ENCODE measurements around the gene VPS13D.
"Not testable (repeated sequence)": the region's sequence is repeated elsewhere in the genome, so short reads cannot be mapped to it uniquely, and the experiment has no call there.

VPS13D gene

DNA sequence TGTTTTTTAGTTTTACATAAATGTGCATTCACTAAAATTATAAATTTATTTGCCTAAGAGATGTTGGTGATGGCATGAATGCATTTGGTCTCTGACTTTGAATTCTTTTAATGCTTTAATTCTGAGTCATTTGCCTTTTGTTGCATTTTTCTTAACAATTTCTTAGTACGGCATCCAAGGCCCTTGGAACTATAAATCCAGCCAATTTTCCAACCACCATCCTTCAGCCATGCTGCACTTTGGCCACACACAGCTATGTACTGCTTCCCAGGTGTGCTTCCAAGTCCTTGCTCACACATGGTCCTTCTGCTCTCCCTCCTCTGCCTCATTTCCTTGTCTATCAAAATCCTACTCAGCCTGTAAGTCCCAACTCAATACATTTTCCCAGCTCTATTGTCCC lies 227.1 kb downstream of the VPS13D start:
- no peak for DNase-seq

DNA sequence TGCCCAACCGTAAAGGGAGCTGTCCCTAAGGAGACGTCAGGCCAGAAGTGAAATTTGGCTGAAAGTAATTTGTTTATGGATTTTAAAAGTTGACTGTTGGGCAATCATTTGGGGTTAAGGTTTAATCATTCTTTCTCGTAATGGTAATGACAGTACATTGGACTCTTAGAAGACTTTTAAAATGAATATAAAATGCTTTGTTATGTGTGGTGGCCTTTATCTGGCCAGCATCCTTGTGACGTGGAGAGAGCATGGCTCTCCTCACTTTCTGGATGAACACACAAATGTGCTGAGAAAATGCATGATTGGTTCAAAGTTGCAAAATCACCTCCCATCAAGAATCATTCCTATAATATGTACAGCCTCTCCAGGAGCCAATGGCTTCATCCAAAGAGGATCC lies 227.9 kb downstream of the VPS13D start:
- no peak for DNase-seq

DNA sequence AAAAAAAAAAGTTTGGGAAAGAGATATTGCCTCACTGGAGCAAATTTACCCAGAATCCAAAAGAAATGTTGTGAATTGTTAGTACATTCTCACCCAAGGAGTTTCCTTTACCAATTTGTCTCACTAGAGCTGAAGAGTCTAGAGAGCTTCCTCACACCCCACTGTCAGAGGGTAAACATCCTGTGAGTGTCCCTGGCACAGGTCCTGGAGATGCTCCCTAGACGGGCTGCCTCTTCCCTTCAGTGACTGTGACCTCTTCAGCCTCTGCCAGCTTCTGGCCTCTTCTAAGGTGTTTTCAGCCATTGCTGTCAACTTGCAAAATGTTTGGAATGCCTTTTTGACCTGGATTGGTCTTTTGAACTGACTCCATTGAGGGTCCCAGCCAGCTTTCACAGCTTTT lies 228.7 kb downstream of the VPS13D start:
- DNase-seq: no peak

DNA sequence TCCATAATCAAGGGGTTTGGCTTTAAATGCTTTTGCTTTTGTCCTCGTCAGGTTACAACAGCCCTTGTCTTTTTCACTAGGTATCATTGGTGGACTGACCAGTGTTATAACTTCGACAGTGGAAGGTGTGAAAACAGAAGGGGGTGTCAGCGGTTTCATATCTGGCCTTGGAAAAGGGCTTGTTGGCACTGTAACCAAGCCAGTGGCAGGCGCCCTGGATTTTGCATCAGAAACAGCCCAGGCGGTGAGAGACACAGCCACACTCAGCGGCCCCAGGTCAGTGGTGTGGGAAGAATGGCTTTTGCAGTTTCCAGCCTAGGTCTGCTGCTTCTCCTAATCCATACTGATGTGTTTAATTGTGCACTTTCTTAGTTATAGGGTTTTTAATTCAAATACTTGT lies 230.3 kb downstream of the VPS13D start:
- no peak for DNase-seq

DNA sequence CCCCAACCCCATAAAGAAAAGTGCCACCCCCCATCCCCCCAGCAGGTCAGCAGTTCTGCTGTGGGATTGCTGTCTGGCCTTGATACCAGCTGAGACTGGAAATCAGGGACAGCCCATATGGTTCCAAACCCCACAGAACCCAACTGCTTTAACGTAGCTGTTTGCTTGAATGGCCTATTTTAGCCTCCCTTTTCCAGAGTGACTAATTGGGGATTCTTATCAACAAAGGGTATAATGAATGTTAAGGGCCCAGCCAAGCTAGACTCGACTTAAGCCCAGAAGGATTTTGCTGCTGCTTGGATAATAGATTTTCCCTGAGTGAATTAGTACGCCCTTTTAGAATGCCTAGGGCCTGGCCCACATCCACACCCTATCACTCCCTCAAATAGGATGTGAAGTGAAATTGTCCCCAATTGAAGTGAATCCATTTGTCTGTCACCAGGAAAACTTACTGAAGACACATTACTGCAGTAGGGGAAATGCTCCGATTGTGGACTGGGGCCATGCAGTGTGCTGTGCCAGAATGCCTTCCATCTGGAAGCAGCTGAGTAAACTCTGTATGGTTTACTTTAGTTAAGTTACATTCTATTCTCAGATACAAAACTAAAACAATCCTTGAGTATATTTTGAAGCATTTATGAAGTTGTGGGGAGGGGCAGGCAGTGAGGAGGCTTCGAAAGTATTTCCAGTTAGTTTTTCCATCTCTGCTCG lies 231.2 kb downstream of the VPS13D start:
- no peak for DNase-seq

DNA sequence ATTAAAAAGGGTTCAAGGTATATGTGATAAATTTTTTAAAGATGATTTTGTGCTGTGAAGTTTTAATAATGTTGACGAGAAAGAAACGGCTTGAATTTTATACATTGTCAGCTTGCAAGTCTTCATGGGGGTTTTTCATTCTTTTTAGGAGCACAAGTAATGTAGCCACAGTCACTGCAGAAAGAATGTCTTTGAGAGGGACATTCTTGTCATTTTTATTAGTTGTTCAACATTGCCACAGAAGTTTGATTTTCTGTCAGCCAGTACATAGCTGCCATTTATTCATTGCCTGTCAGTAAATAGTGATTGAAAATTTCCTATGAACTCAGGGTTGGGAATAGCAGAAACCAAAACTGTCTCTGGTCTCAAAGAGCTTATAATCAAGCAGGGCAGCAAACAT lies 231.9 kb downstream of the VPS13D start:
- DNase-seq: no peak

DNA sequence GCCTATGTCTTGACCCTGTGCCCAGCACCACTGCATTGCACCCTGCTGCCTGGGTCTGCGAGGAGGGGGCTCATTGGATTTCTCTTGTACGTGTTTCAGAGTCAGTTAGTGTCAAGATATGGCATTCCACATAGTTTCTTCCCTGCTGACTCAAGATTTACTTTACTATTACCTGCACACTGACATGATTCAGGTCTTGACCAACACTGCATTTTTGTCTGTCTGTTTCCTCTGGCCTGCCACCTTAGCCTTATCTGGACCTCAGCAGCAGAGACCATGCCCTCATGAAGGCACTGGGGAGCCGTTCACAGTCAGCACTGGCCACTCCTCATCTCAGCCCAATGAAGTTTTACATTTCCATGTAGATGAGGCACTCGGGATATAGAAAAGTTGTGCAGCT lies 232.8 kb downstream of the VPS13D start:
- no peak for DNase-seq

DNA sequence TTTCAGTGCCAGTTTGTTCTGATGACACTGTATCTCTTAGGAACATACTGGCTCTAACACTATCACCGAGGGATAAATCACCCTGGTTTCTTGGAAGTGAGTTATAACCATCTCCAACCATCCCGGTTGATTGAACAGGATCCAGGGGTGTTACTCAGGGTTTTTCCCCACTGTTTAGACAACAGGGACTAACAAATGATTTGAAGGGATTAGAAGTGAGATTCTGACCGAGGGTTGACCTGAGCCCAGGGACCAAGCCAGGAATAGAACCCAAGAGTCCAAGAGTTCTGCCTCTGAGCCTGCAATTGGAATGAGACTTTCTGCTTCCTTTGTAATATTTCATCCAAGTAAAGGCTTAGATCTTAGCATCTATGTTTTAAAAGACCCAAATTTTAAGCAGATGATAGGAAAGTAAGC lies 234.2 kb downstream of the VPS13D start:
- no peak for DNase-seq

DNA sequence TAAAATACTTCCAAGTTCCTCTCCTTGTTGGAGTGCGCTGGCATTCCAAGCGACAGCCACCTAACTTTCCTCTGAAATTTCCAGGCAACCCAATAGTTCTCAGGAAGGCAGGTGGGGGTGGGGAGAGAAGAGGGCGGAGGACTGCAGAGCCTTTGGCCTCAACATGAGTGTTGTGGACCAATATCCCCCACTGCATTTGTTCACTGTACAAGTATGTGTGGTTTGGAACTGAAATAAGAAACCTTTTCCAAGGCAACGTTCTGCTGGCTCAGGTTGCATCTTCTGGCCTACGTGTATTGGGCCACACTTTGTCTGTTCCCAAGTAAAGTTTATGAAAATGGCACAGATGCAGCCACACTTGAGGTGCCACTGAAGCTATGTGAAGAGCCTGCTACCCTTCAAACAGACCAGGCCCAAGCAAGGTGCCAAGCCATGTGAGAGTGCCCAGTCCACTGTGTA lies 234.8 kb downstream of the VPS13D start:
- no peak for DNase-seq

DNA sequence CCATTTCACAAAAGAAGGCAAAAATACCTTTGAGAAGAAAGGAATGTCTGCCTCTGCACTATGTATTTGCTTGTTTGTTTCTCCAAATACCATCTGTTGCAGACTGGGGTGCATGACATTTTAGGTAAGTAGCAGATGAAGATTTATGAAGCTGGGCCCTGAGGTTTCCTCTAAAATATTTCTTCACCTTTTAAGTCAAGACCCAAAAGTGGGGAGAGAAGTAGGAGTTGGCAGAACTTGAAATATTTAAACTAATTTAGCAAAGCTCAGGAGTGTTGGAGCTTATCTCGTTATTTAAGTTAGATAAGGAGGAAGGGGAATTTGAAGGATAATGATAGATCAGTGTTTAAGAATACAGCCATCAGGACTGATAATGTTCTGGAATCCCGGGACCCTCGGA lies 235.3 kb downstream of the VPS13D start:
- no peak for DNase-seq

DNA sequence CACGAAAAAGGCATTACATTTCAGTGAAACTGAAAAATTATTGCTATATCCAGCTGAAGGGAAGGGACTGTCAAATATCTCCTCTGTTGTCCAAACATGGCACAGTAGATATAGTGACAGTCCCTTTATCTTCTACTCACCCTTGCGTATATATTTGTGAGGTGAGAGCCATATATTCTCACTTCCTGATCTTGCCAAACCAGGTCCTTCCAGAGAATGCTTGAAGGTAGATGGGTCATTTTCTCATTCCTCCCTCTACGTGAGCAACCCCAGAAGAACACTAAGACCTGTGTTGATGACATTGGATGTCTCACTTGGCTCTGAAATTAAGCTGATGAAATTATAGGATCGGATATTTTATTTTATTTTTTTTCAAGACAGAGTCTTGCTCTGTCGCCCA lies 237.0 kb downstream of the VPS13D start:
- no peak for DNase-seq

DNA sequence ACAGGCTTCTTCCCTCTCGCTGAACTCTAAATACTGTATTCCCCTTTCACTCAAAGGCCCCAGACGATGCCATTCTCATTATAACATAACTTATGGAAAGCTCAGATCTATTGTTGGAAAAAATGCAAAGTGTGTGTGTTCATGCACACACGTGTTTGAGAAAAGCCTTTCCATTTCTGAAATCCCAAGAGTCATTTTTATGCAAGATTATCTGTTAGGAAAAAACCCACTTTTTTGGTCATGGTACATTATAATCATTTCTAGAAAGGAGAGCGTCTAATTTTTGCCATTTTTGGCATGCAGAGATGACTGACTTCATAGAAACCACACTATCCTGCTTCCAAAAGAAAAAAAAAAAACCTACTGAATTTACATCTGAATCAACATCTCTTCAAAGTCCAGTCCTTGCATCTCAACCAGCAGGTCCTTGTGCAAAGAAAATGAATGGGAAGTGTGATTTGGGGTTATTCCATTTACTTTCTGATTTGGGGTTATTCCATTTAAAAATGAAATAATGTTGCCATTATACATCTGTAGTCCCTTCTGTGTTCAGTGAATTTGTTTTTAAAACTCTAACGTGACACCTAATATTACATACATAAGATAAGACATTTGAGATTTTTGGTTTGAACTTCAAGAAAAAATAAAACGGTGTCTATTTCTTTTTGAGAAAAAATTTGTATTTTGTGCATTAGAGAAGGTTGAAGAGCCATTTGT lies 237.9 kb downstream of the VPS13D start:
- no peak for DNase-seq

DNA sequence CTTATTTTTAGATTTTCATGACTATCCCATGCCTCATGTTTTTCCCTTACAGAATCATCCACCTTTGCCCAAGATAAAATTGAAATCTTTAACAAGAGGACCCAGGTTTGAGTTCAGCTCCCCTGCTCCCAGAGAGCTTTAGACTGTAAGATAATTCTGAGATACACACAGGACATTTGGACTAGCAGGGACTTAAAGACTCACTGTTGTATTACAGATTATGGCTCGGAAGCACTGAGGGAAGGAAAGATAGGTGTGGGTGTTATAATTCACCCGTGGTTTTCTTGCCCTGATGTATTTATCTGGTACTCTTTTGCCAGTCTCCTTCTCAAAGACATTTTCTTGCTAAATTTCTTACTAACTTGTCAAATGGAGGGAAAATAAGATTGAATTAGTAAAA lies 238.5 kb downstream of the VPS13D start:
- DNase-seq: no peak

DNA sequence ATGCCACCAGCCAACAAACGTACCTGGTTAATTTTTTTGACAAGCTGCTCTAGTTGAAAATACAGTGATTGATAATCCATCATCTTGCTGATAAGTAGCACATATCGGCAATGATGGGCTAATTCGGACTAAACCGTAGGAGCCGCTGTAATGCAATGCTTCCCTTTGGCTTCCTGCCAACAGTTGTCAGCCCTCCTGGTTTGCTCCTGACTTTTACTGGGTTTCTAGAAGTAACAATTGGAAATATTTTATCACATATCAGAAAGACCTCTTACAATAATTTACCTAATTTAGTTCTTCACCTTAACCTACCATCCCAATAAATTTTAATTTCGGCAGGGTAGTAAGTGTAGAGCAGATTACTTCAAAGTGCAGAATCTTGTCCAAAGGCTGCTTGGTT lies 239.7 kb downstream of the VPS13D start:
- no peak for DNase-seq

DNA sequence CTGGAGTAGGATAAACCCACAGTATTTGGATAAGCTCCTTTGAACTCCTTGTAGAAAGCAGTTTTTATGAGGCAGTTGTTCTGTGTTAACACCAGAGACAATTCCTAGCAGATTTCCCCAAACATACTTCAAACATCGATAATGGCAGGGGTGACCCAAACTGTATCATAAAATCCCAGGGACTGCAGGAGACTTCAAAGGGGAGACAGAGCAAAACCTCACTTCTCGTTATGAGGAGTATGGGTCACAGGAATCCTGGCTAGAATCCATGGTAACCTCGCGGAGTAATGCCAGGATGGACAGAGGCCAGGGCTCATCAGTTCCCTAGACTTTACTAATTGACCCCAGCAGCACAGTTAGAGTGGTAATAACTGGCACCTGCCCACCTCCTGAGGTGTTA lies 240.2 kb downstream of the VPS13D start:
- DNase-seq: no peak

DNA sequence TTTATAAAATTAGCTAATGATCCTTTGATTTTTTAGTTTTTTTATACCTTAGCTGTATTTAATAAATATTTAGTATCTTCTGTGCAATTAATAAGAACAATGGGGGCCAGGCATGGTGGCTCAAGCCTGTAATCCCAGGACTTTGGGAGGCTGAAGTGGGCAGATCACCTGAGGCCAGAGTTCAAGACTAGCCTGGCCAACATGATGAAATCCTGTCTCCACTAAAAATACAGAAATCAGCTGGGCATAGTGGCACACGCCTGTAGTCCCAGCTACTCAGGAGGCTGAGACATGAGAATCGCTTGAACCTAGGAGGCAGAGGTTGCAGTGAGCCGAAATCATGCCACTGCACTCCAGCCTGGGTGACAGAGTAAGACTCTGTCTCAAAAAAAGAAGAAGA lies 241.1 kb downstream of the VPS13D start:
- not testable (repeated sequence) for DNase-seq

DNA sequence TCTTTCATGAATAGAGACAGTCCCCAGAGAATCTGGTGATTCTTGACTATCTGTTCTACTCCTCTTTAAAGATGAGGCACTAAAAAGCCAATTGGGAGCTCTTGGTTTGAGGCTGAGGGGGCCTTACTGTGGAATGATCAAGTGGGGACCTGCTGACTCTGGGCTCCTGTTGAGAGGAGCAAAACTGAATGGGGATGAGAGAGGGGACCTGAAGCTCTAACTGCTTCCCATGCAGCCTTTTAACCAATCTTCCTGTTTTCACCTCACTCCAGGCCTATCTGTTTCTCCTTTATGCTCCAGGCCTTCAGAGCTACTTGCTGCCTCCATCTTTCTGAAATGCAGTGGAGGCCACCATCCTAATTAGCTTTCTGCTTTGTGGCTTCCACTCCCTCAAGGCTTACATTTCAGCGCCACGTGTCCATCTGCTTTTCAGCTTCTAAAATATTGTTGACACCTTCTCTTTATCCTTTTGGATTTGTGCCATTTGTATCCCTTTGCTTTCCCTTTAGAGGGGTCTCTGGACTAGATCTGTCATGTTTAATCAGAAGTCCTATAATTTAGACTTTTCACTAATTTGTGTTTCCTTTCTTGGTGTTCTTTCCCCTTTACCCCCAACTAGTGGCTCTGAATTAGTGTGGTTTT lies 242.4 kb downstream of the VPS13D start:
- no peak for DNase-seq

DNA sequence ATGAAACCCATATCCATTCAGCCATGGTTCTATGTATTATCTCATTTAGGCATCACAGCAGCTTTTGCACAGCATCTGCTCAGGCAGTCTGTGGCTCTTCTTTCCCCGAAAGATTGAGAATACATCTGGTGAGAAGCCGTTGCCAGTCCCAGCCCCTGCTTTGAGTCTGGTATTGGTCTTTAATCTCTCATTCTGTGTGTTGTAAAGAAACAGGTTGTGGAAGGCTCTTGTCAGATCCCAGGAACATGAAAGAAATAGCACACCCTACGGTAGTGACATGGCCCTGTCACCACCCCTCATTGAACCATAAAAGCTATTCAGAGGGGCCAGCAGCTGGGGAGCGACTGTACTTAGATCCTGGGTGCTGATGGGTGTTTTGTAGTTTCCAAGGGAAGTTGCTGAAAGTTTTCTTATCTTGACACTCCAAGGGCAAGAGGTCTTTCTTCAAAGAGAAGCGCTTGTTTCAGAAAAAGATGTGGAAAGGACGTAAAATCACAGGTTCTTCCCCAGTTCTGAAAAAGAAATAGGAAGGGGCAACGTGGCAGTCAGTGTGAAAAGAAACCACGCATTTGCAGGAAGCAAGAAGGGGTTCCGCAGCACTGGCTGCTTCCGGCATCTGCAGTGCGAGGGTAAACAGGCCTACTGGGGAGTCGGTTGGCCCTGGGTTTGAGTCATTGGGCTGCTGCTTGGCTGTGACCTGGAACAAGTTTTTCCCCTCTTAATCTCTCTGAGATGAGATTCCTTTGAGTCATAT lies 243.1 kb downstream of the VPS13D start:
- DNase-seq: peak; percentile 27 to 50 (median 32)

DNA sequence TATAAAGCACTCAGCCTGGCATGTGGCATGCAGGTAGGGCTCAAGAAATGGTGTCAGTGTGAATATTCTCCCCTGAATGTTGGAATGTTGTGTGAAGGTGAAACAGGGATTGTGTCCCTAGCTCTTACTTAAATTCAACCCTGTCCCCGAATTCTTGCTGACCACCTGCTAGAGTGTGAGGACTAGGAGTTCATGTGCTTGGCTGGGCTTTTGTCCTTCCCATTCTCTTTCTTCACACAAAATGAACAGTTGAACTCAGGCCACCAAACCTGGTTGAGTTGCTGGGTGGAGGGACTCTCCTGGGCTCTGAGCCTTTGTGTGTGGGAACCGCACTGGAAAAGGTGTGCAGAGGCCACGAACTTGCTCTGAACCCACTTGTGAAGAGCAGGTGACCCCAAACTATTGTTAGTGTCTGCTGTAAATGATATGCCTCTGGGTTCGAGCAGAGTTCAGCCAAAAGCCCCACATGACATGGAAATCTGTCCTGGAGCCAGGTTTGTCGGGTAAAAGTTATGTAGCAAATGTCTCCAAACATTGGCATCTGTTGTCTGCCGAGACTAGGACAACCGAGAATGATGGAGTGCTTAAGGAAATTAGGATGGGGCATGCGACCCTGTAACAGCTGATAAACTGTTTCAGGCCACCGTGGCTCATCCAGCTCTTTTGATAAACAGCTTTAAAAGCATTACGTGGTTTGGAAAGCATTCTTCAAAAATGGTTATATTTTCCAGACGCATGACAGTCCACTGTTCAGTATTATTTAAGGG lies 243.9 kb downstream of the VPS13D start:
- DNase-seq: no peak

DNA sequence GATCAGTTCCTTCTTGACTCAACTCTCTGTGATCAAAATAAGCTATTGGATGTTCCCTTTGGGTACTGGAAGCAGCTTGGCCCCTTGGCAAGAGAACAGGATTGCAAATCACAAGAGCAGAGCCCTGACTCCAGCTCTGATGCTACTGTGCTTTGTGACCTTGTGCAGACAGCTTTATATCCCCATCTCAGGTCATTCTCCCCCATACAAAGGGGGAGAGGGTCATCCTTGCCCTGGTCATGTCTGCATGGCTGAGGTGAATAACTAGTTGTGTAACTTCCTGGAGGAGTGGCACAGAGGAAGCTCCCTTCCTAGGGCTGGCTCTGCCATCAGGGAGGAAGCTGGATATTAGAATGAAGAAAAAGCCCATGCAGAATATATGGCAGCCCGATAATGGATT lies 245.3 kb downstream of the VPS13D start:
- no peak for DNase-seq

DNA sequence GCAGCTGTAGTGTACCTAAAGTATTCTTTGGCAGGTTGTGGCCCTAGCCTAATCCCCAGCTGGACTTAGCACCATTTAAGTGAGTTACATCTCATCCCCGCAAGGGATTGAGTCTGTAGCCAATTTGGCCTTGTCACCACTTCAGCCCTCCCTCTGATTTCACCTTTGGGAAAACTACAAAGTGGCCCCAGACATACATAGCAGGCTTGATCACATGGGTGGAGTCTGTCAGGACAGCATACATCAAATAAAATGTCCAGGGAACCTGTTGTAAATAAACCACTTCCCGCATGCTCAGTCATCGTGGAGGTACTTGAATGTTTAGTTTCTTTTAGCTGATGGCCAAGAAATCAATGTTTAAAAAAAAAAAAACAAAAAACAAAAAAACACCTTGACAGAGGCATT lies 245.7 kb downstream of the VPS13D start:
- no peak for DNase-seq

DNA sequence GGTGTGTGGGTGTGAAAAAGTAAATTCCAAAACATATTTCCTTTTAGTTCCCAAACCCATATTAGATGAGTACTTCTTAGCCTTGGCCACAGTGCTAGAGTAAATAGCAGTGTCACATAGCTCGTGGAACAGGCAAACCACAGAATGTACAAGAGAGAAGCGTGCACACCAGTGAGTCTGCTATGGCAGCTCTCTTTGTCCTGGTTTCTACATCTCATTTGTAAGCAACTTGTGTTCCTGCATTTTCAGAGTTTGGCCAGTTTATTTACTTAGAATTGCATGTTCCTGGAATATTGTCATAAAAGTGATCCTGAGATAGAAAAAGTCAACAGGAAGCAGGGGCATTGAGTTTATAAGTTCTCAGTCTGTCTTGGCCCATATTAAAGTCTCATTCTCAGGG lies 246.1 kb downstream of the VPS13D start:
- DNase-seq: no peak

DNA sequence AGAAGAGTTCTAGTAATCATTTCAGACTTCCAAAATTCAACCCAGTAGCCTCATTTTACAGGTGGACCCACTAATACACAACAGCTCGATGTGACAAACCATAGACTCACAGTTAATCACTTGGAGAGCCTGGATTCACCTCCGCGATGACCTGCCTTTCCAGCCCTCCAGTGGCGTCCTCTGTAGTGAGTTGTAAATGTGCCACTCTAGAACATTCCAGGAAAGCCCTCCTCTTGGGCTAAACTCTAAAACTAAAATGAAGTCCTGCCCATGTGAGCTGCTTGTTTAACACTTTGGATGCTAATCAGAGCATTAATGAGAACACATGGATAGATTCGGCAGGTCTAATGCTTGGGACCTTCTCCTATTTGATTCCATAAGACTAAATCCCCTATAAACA lies 247.5 kb downstream of the VPS13D start:
- DNase-seq: no peak
